GM12875 (cell line): Measurements from ENCODE around the gene MLIP.

Experiments used
- H3K4me3 ChIP-seq: one replicate; pipeline ENCODE4 v1.5.1; 2011; ENCODE audit warnings: low read depth, low read length, control low read depth
- CTCF ChIP-seq: IDR thresholded peaks from 2 replicates; pipeline ENCODE4 v1.5.1; 2011; ENCODE audit warnings: low read depth, mild to moderate bottlenecking, control low read depth, inconsistent platforms, low read length, moderate library complexity, borderline replicate concordance; ENCODE audit not compliant: insufficient read depth

MLIP gene

GRCh38 chr6:54135665-54136369, 24.6 kb downstream of the MLIP start:
- H3K4me3 ChIP-seq: no peak overlapping the region
- TF ChIP-seq CTCF: no peak

- H3K4me3 ChIP-seq: no peak overlapping the region
- TF ChIP-seq CTCF: no peak
These were observed 27.6 kb downstream of the MLIP start for GRCh38 chr6:54138795-54139194.

GRCh38 chr6:54140811-54141210, 29.6 kb downstream of the MLIP start:
- H3K4me3 ChIP-seq: no peak overlapping the region
- no peak for TF ChIP-seq CTCF

- no peak overlapping the region for H3K4me3 ChIP-seq
- no peak for TF ChIP-seq CTCF
These were observed 31.8 kb downstream of the MLIP start for GRCh38 chr6:54142889-54143519.

GRCh38 chr6:54151861-54152260, 40.6 kb downstream of the MLIP start:
- no peak for TF ChIP-seq CTCF
- no peak overlapping the region for H3K4me3 ChIP-seq

GRCh38 chr6:54156650-54157250, 45.5 kb downstream of the MLIP start:
- no peak overlapping the region for H3K4me3 ChIP-seq
- no peak for TF ChIP-seq CTCF

GRCh38 chr6:54157405-54157804, 46.2 kb downstream of the MLIP start:
- no peak for TF ChIP-seq CTCF
- no peak overlapping the region for H3K4me3 ChIP-seq
